ENCODE measurements around the gene FNDC11.

The FNDC11 gene

DNA sequence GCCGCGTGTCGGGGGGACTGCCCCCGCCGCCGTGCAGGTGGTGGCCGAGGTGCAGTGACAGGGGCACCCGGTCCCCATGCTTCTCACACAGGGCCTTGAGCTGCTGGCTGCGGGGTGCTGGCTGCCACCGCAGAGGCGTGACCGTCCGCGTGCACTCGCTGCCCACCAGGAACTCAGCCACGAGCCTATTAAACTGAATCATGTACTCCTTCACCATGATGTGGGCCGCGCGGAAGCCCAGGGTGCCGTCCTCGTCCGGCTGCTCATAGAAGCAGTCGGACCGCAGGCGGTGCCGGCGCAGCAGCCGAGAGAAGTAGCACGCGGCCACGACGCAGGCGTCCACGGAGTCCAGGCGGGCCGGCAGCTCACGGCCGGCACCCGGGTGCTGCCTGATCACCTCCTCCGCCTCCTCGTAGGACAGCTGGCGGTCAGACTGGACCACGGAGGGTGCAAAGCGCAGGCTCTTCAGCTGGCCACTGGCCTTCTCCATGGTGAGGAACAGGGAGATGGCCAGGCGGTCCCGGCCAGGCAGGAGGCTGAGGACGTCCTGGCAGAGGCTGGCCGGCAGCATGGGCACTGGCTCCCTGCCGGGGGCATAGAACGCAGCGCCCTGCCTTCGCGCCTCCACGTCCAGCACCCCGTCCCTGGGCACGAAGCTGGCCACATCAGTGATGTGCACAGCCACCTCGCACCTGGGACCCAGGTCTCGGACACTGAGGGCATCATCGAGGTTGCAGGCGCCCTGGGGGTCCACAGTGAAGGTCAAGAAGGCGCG is 10.3 kb downstream of the FNDC11 start:
- DNase-seq: no peak
- Histone ChIP-seq H3K27me3 (ENCODE audit: insufficient read depth, low read length, poor library complexity) (no peaks in the 10 kb centered on the region), H3K79me2 (ENCODE audit: control insufficient read depth, insufficient read depth, low read length) (no peaks in the 10 kb centered on the region), H3K4ac (ENCODE audit: low read depth, low read length) (no peak overlapping the region), H3K23ac (ENCODE audit: low read length) (no peak overlapping the region), H3K27ac (ENCODE audit: low read depth, low read length) (no peak overlapping the region), H3K56ac (ENCODE audit: low read length) (no peak overlapping the region), H3K4me1 (ENCODE audit: control insufficient read depth, low read depth, low read length) (no peaks in the 10 kb centered on the region), H3K79me1 (ENCODE audit: low read length) (no peaks in the 10 kb centered on the region), H4K8ac (ENCODE audit: low read depth, low read length) (no peak overlapping the region), H3K9ac (ENCODE audit: low read length) (no peak overlapping the region), H3K18ac (ENCODE audit: low read length) (no peak overlapping the region), H2BK5ac (ENCODE audit: low read length) (no peak overlapping the region), H3K4me3 (ENCODE audit: low read length) (no peak overlapping the region), H2BK120ac (ENCODE audit: low read depth, low read length) (no peak overlapping the region), H2AK5ac (ENCODE audit: low read length) (no peak overlapping the region), H4K5ac (ENCODE audit: low read length) (no peak overlapping the region), H2BK15ac (replicated peaks; ENCODE audit: low read depth) (no peak overlapping the region), H3K4me2 (ENCODE audit: low read length) (no peak overlapping the region), H3K36me3 (ENCODE audit: control insufficient read depth, insufficient read depth, low read length) (no peaks in the 10 kb centered on the region)
- WGBS (ENCODE audit: extremely low coverage, insufficient coverage, low lambda C conversion rate): no CpG with 5 or more reads among the region's 62 CpGs

DNA sequence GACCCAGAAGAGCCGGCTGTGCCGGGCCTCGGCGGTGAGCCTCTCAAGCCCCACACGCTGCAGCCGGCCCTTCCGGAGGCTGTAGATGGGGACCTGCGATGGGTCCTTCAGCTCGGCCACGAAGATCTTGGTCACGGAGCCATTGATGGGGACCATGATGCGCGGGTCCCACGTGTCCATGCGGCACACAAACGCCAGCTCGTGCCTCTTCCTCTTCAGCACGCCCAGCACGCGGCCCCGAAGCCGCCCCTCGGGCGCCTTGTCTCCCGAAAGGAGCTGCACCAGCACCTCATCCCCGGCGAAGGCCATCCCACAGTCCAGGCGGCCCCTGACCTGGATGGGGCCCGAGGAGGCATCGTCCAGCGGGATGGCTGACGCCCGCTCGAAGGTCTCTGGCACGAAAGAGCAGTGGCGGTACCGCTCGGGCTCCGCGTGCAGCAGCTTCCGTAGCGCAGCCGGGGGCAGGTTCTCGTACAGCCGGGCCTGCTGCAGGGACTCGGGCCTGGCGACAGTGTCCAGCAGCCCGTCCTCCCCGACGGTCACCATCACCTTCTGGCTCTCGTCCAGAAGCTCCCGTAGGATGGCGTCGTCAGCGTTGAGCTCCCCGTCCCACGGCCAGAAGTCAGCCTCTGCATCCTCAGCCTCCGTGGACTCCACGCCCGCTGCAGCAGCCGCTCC is 11.2 kb downstream of the FNDC11 start:
- no peaks in the 10 kb centered on the region for H3K4me1 ChIP-seq (ENCODE audit: control insufficient read depth, low read depth, low read length)
- no peak overlapping the region for H2BK120ac ChIP-seq (ENCODE audit: low read depth, low read length)
- no peak overlapping the region for H4K5ac ChIP-seq (ENCODE audit: low read length)
- no peak overlapping the region for H2BK15ac ChIP-seq (replicated peaks; ENCODE audit: low read depth)
- no peak overlapping the region for H3K4me3 ChIP-seq (ENCODE audit: low read length)
- no peaks in the 10 kb centered on the region for H3K27me3 ChIP-seq (ENCODE audit: insufficient read depth, low read length, poor library complexity)
- no peak for DNase-seq
- no peak overlapping the region for H3K27ac ChIP-seq (ENCODE audit: low read depth, low read length)
- H3K9ac ChIP-seq (ENCODE audit: low read length): no peak overlapping the region
- no peaks in the 10 kb centered on the region for H3K79me1 ChIP-seq (ENCODE audit: low read length)
- H3K4me2 ChIP-seq (ENCODE audit: low read length): no peak overlapping the region
- H2AK5ac ChIP-seq (ENCODE audit: low read length): no peak overlapping the region
- no peak overlapping the region for H4K8ac ChIP-seq (ENCODE audit: low read depth, low read length)
- H3K4ac ChIP-seq (ENCODE audit: low read depth, low read length): no peak overlapping the region
- H3K79me2 ChIP-seq (ENCODE audit: control insufficient read depth, insufficient read depth, low read length): no peaks in the 10 kb centered on the region
- no peak overlapping the region for H2BK5ac ChIP-seq (ENCODE audit: low read length)
- H3K23ac ChIP-seq (ENCODE audit: low read length): no peak overlapping the region
- H3K36me3 ChIP-seq (ENCODE audit: control insufficient read depth, insufficient read depth, low read length): no peaks in the 10 kb centered on the region
- no peak overlapping the region for H3K18ac ChIP-seq (ENCODE audit: low read length)
- no CpG with 5 or more reads among the region's 61 CpGs for WGBS (ENCODE audit: extremely low coverage, insufficient coverage, low lambda C conversion rate)
- no peak overlapping the region for H3K56ac ChIP-seq (ENCODE audit: low read length)

DNA sequence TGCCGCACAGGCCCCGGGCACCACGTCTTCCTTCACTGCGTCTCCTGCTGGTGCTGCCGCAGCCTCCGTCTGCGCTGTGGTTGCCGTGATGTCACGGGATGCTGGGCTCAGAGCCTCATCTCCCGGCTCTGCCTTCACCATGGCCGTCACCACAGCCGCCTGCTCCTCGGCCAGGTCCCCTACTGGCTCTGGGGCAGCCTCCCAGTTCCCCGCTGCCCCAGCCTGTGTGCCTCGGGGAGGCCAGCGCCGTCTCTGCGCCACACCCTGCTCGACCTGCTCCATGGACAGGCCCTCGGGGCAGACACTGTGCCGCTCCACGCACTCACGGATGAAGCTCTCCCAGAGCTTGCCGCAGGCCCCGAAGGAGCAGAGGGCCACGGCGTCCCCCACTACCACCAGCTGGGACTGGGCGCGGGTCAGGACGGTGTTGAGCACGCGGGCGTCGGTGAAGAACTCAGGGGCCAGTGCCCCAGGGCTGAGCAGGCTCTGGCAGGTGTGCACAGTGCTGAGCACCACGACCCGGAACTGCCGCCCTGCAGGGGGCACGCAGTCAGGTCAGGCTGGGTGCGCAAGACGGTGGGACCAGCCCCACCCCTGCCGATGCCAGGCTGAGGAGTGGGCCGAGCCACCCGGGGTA is 11.9 kb downstream of the FNDC11 start:
- Histone ChIP-seq H3K27ac (ENCODE audit: low read depth, low read length) (no peak overlapping the region), H3K23ac (ENCODE audit: low read length) (no peak overlapping the region), H3K9ac (ENCODE audit: low read length) (no peak overlapping the region), H2BK120ac (ENCODE audit: low read depth, low read length) (no peak overlapping the region), H3K79me2 (ENCODE audit: control insufficient read depth, insufficient read depth, low read length) (no peaks in the 10 kb centered on the region), H3K4me1 (ENCODE audit: control insufficient read depth, low read depth, low read length) (no peaks in the 10 kb centered on the region), H3K36me3 (ENCODE audit: control insufficient read depth, insufficient read depth, low read length) (no peaks in the 10 kb centered on the region), H2BK5ac (ENCODE audit: low read length) (no peak overlapping the region), H3K79me1 (ENCODE audit: low read length) (no peaks in the 10 kb centered on the region), H2AK5ac (ENCODE audit: low read length) (no peak overlapping the region), H3K18ac (ENCODE audit: low read length) (no peak overlapping the region), H4K8ac (ENCODE audit: low read depth, low read length) (no peak overlapping the region), H3K56ac (ENCODE audit: low read length) (no peak overlapping the region), H2BK15ac (replicated peaks; ENCODE audit: low read depth) (no peak overlapping the region), H3K4ac (ENCODE audit: low read depth, low read length) (no peak overlapping the region), H3K4me3 (ENCODE audit: low read length) (no peak overlapping the region), H4K5ac (ENCODE audit: low read length) (no peak overlapping the region), H3K27me3 (ENCODE audit: insufficient read depth, low read length, poor library complexity) (no peaks in the 10 kb centered on the region), H3K4me2 (ENCODE audit: low read length) (no peak overlapping the region)
- whole genome bisulfite sequencing (ENCODE audit: extremely low coverage, insufficient coverage, low lambda C conversion rate): no CpG with 5 or more reads among the region's 43 CpGs
- no peak for DNase-seq

DNA sequence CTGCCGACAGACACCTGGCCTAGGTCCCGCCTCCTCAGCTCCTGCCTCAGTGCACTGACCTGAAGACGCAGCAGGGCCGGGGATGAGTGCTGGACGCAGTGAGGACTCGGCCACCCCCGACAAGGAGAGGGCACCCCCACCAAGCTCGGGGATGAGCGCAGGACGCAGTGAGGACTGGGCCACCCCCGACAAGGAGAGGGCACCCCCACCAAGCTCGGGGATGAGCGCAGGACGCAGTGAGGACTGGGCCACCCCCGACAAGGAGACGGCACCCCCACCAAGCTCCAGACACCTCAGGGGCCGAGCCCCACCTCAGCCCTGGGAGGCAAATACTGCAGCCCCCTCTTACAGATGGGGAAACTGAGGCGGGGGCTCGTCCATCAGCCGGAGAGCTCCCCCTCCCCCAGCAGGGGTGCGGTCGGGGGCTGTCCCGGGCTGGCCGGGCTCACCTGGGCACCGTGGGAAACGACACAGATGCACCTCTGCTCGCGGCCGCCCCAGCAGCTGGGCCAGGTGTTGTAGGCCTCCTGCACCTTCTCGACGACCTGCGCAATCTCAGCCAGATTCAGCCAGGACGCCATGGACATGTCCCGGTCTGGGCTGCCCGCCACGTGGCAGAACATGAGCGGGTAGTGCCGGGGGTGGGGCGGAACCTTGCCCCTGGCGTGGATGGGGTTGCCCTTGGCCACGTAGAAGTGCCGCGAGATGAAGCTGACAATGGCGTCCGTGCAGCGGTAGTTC is 12.6 kb downstream of the FNDC11 start:
- H3K4me2 ChIP-seq (ENCODE audit: low read length): no peak overlapping the region
- H3K4me1 ChIP-seq (ENCODE audit: control insufficient read depth, low read depth, low read length): no peaks in the 10 kb centered on the region
- no peak overlapping the region for H2AK5ac ChIP-seq (ENCODE audit: low read length)
- H3K27me3 ChIP-seq (ENCODE audit: insufficient read depth, low read length, poor library complexity): no peaks in the 10 kb centered on the region
- DNase-seq: no peak
- H3K9ac ChIP-seq (ENCODE audit: low read length): no peak overlapping the region
- no peaks in the 10 kb centered on the region for H3K79me1 ChIP-seq (ENCODE audit: low read length)
- H3K56ac ChIP-seq (ENCODE audit: low read length): no peak overlapping the region
- no peak overlapping the region for H2BK5ac ChIP-seq (ENCODE audit: low read length)
- no peak overlapping the region for H3K27ac ChIP-seq (ENCODE audit: low read depth, low read length)
- H3K23ac ChIP-seq (ENCODE audit: low read length): no peak overlapping the region
- H2BK120ac ChIP-seq (ENCODE audit: low read depth, low read length): no peak overlapping the region
- H3K18ac ChIP-seq (ENCODE audit: low read length): no peak overlapping the region
- H3K36me3 ChIP-seq (ENCODE audit: control insufficient read depth, insufficient read depth, low read length): no peaks in the 10 kb centered on the region
- no peak overlapping the region for H4K5ac ChIP-seq (ENCODE audit: low read length)
- H4K8ac ChIP-seq (ENCODE audit: low read depth, low read length): no peak overlapping the region
- no peak overlapping the region for H3K4ac ChIP-seq (ENCODE audit: low read depth, low read length)
- no CpG with 5 or more reads among the region's 46 CpGs for WGBS (ENCODE audit: extremely low coverage, insufficient coverage, low lambda C conversion rate)
- H3K79me2 ChIP-seq (ENCODE audit: control insufficient read depth, insufficient read depth, low read length): no peaks in the 10 kb centered on the region
- H2BK15ac ChIP-seq (replicated peaks; ENCODE audit: low read depth): no peak overlapping the region
- no peak overlapping the region for H3K4me3 ChIP-seq (ENCODE audit: low read length)

DNA sequence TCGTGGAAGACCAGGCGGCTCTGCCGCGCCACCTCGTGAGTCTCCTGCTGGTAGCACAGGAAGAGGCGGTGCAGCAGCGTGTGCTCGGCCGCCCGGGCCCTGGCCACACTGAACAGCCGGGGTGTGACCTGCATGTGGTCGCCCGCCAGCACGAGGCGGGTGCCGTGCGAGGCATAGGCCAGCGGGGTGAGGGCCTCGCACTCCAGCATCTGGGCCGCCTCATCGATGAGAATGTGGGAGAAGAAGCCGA is 13.1 kb downstream of the FNDC11 start:
- Histone ChIP-seq H2BK5ac (ENCODE audit: low read length) (no peak overlapping the region), H3K27ac (ENCODE audit: low read depth, low read length) (no peak overlapping the region), H3K23ac (ENCODE audit: low read length) (no peak overlapping the region), H2BK120ac (ENCODE audit: low read depth, low read length) (no peak overlapping the region), H3K9ac (ENCODE audit: low read length) (no peak overlapping the region), H3K27me3 (ENCODE audit: insufficient read depth, low read length, poor library complexity) (no peaks in the 10 kb centered on the region), H3K79me1 (ENCODE audit: low read length) (no peaks in the 10 kb centered on the region), H3K4me2 (ENCODE audit: low read length) (no peak overlapping the region), H3K36me3 (ENCODE audit: control insufficient read depth, insufficient read depth, low read length) (no peaks in the 10 kb centered on the region), H3K4me1 (ENCODE audit: control insufficient read depth, low read depth, low read length) (no peaks in the 10 kb centered on the region), H2AK5ac (ENCODE audit: low read length) (no peak overlapping the region), H3K4me3 (ENCODE audit: low read length) (no peak overlapping the region), H3K4ac (ENCODE audit: low read depth, low read length) (no peak overlapping the region), H2BK15ac (replicated peaks; ENCODE audit: low read depth) (no peak overlapping the region), H4K8ac (ENCODE audit: low read depth, low read length) (no peak overlapping the region), H3K56ac (ENCODE audit: low read length) (no peak overlapping the region), H4K5ac (ENCODE audit: low read length) (no peak overlapping the region), H3K79me2 (ENCODE audit: control insufficient read depth, insufficient read depth, low read length) (no peaks in the 10 kb centered on the region), H3K18ac (ENCODE audit: low read length) (no peak overlapping the region)
- WGBS (ENCODE audit: extremely low coverage, insufficient coverage, low lambda C conversion rate): no CpG with 5 or more reads among the region's 22 CpGs
- no peak for DNase-seq
